Panc1 (cell line): Measurements from ENCODE around the gene TSHZ2. TPM values are rescaled to one million over a fixed set of nuclear protein-coding genes. Genes with fewer than 3 reads are reported as not detected.

Experiments
- ATAC-seq: fragments of 200-7000 bp; cut with Tn5 transposase; 2 replicates; pipeline ENCODE4 v1.9.1; 2020; ENCODE audit warnings: mild to moderate bottlenecking, moderate library complexity
- BruUV-seq: library from RNA; stranded (reverse); fragments of 400-500 nt; replicated peaks from 2 replicates; lab custom pipeline; 2021; lab: Mats Ljungman, UMichigan
- CTCF ChIA-PET: fragments of 300-600 bp; sonication (Branson Sonifier 250); formaldehyde crosslinking; loops from one replicate; lab custom pipeline; 2022; ENCODE audit warnings: antibody characterized with exemption; lab: Charles Lee
- POLR2A ChIA-PET: fragments of 300-600 bp; sonication (Branson Sonifier 250); formaldehyde crosslinking; loops from one replicate; lab custom pipeline; 2022; ENCODE audit warnings: antibody characterized with exemption; lab: Charles Lee
- DNase-seq: peaks from one replicate; pipeline ENCODE4 v3.0.0-alpha.2; 2010; ENCODE audit warnings: low read depth, low spot score
- H3K27ac ChIP-seq: 2 replicates; pipeline ENCODE4 v1.5.1; 2011; ENCODE audit warnings: mild to moderate bottlenecking, low read length, inconsistent platforms
- H3K27me3 ChIP-seq: fragments of 200-500 bp; sonication (Bioruptor generic); 2 replicates; pipeline ENCODE4 v1.6.0; 2014; ENCODE audit warnings: low read length, inconsistent platforms; ENCODE audit not compliant: control insufficient read depth, insufficient read depth
- H3K36me3 ChIP-seq: fragments of 200-500 bp; sonication (Bioruptor generic); 2 replicates; pipeline ENCODE4 v1.5.1; 2014; ENCODE audit warnings: inconsistent platforms, mild to moderate bottlenecking, low read length, moderate library complexity; ENCODE audit not compliant: control insufficient read depth, insufficient read depth
- H3K4me1 ChIP-seq: 2 replicates; pipeline ENCODE4 v1.5.1; 2011; ENCODE audit warnings: inconsistent platforms, mild to moderate bottlenecking, low read length, moderate library complexity; ENCODE audit not compliant: control insufficient read depth, insufficient read depth
- H3K4me3 ChIP-seq, 2 experiments: 2 replicates each; pipeline ENCODE4 v1.5.1; 2011 to 2012; ENCODE audit warnings: low read depth in 2 of 2, low read length in 2 of 2, mild to moderate bottlenecking in 2 of 2, inconsistent platforms in 1 of 2, moderate library complexity in 1 of 2
- H3K9me3 ChIP-seq: fragments of 200-500 bp; sonication (Bioruptor generic); 2 replicates; pipeline ENCODE4 v1.5.1; 2014; ENCODE audit warnings: low read depth, mild to moderate bottlenecking, inconsistent platforms, low read length, moderate library complexity; ENCODE audit not compliant: control insufficient read depth, insufficient read depth
- CTCF ChIP-seq: fragments of 450-650 bp; IDR thresholded peaks from 2 replicates; pipeline ENCODE4 v1.5.1; 2017; ENCODE audit warnings: mild to moderate bottlenecking
- POLR2AphosphoS5 ChIP-seq: IDR thresholded peaks from 2 replicates; pipeline ENCODE4 v1.6.1; 2012; ENCODE audit warnings: mild to moderate bottlenecking, low read depth, low read length, moderate library complexity
- SIN3A ChIP-seq: IDR thresholded peaks from 2 replicates; pipeline ENCODE4 v1.6.1; 2012; ENCODE audit warnings: low read depth, mild to moderate bottlenecking, low read length, moderate library complexity, borderline replicate concordance; ENCODE audit not compliant: insufficient read depth
- TCF7L2 ChIP-seq: IDR thresholded peaks from 2 replicates; pipeline ENCODE4 v1.6.1; 2011; ENCODE audit warnings: mild to moderate bottlenecking, low read depth, low read length, inconsistent platforms
- in situ Hi-C: cut with HindIII; loops from 2 replicates; pipeline ENCODE4 v1.10.0; 2016; ENCODE audit warnings: low sequenced_read_pairs, low pct_unique_long_range_greater_than_20kb
- intact Hi-C: fragments of 100-400 bp; cut with micrococcal nuclease; formaldehyde crosslinking; loops from one replicate; pipeline ENCODE4 v1.10.0; 2022; ENCODE audit not compliant: unreplicated experiment
- total RNA-seq: library from RNA; stranded (reverse); gene quantifications from one replicate; pipeline ENCODE4 v1.2.1, GENCODE V29; 2021; ENCODE audit not compliant: unreplicated experiment
- TF ChIP-seq, protein P1 (sequence below), 2 experiments: IDR thresholded peaks; 2 replicates each; pipeline ENCODE4 v1.6.1; 2011 to 2012; ENCODE audit warnings: low read depth in 2 of 2, control low read depth in 1 of 2, low read length in 1 of 2, mild to moderate bottlenecking in 1 of 2, moderate library complexity in 1 of 2; ENCODE audit not compliant: insufficient read depth in 1 of 2

TSHZ2 gene
- total RNA-seq, 1 experiment from 2014 or later: 0.36 TPM

- ATAC-seq (no peak), DNase-seq (no peak)
- TF ChIP-seq TCF7L2 (no peak), SIN3A (no peak), POLR2AphosphoS5 (no peak), CTCF (no peak)
- TF ChIP-seq, protein P1, sequence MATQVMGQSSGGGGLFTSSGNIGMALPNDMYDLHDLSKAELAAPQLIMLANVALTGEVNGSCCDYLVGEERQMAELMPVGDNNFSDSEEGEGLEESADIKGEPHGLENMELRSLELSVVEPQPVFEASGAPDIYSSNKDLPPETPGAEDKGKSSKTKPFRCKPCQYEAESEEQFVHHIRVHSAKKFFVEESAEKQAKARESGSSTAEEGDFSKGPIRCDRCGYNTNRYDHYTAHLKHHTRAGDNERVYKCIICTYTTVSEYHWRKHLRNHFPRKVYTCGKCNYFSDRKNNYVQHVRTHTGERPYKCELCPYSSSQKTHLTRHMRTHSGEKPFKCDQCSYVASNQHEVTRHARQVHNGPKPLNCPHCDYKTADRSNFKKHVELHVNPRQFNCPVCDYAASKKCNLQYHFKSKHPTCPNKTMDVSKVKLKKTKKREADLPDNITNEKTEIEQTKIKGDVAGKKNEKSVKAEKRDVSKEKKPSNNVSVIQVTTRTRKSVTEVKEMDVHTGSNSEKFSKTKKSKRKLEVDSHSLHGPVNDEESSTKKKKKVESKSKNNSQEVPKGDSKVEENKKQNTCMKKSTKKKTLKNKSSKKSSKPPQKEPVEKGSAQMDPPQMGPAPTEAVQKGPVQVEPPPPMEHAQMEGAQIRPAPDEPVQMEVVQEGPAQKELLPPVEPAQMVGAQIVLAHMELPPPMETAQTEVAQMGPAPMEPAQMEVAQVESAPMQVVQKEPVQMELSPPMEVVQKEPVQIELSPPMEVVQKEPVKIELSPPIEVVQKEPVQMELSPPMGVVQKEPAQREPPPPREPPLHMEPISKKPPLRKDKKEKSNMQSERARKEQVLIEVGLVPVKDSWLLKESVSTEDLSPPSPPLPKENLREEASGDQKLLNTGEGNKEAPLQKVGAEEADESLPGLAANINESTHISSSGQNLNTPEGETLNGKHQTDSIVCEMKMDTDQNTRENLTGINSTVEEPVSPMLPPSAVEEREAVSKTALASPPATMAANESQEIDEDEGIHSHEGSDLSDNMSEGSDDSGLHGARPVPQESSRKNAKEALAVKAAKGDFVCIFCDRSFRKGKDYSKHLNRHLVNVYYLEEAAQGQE (IDR thresholded peaks at IDR 0.05; ENCODE audit: insufficient read depth in 1 of 2, low read depth in 2 of 2, low read length in 1 of 2): no peak
- Histone ChIP-seq H3K27ac (no peak overlapping the region), H3K4me1 (no peaks in the 10 kb centered on the region), H3K36me3 (no peaks in the 10 kb centered on the region), H3K9me3 (no peaks in the 10 kb centered on the region), H3K27me3 (no peaks in the 10 kb centered on the region), H3K4me3 (no peak overlapping the region)
- no TSS peak for BruUV-seq
- intact Hi-C loops (no loop called here), in situ Hi-C loops (no loop called here)
- ChIA-PET POLR2A (no interaction called here), CTCF (no interaction called here)
Measured at GRCh38 chr20:53002786-53003185, 30.6 kb downstream of the TSHZ2 start.

DNA sequence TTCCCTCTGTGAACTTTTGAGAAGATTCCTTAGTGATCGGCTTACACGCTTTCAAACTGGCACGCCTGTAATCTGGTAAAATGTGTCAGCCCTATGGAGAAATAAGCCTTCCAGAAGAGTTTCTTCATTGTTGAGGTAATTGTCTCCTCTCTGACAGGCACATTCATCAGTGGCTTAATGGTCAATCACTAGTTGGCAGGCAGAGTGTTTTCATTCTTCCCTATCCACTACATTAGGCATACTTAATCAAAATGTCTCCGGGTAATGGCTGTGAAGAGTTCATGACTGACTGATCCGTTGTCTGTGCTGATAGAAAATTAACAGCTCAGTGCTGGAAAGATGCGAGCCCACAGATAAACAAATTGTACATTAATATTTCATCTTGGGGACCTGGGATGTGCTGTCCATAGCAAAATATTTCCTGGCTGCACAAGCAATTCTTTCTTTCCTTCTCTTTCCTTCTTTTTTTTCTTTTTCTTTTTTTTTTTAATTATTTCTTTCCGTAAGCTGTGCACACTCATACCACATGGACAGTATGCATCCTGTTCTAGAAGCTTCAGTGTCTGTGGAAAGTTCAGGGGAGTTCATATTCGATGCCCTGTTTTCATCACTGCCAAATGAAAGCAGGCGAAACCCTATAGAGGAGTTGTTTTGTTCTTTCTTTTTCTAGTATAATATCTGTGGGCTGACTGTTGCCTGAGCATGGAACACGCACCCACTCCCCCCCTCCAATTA lies 31.4 kb downstream of the TSHZ2 start:
- in situ Hi-C loops (no loop called here), intact Hi-C loops (no loop called here)
- TF ChIP-seq POLR2AphosphoS5 (no peak), SIN3A (no peak), CTCF (no peak), TCF7L2 (no peak)
- TF ChIP-seq, protein P1 (IDR thresholded peaks at IDR 0.05; ENCODE audit: insufficient read depth in 1 of 2, low read depth in 2 of 2, low read length in 1 of 2): no peak
- H3K36me3 ChIP-seq: no peaks in the 10 kb centered on the region
- no peaks in the 10 kb centered on the region for H3K9me3 ChIP-seq
- no peak overlapping the region for H3K4me3 ChIP-seq
- no peak for ATAC-seq
- no peaks in the 10 kb centered on the region for H3K4me1 ChIP-seq
- no peaks in the 10 kb centered on the region for H3K27me3 ChIP-seq
- ChIA-PET CTCF (no interaction called here), POLR2A (no interaction called here)
- BruUV-seq: no TSS peak
- no peak overlapping the region for H3K27ac ChIP-seq
- DNase-seq: no peak
